Neural progenitor cell (in vitro differentiated cells): Measurements from ENCODE around the gene ISCA2. TPM values are rescaled to one million over a fixed set of nuclear protein-coding genes. Genes with fewer than 3 reads are reported as not detected.

Source experiments
- DNase-seq: peaks from one replicate; pipeline ENCODE4 v3.0.0-alpha.2; 2016; ENCODE audit warnings: low spot score
- H2AFZ ChIP-seq: fragments of 200-600 bp; sonication (generic); replicated peaks from 2 replicates; pipeline ENCODE4 v1.6.1; 2016; ENCODE audit warnings: antibody characterized with exemption
- H3F3A ChIP-seq: fragments of 200-600 bp; sonication (generic); 2 replicates; pipeline ENCODE4 v1.6.1; 2016; ENCODE audit warnings: antibody characterized with exemption, low read depth
- H3K27ac ChIP-seq: fragments of 200-600 bp; sonication (generic); 2 replicates; pipeline ENCODE4 v1.5.1; 2016; ENCODE audit warnings: mild to moderate bottlenecking
- H3K27me3 ChIP-seq: fragments of 200-600 bp; sonication (generic); 2 replicates; pipeline ENCODE4 v1.6.1; 2016; ENCODE audit warnings: mild to moderate bottlenecking, moderate library complexity
- H3K36me3 ChIP-seq: fragments of 200-600 bp; sonication (generic); 2 replicates; pipeline ENCODE4 v1.5.1; 2016
- H3K4me1 ChIP-seq: fragments of 200-600 bp; sonication (generic); 2 replicates; pipeline ENCODE4 v1.6.1; 2016; ENCODE audit warnings: mixed run types
- H3K4me2 ChIP-seq: fragments of 200-600 bp; sonication (generic); 2 replicates; pipeline ENCODE4 v1.6.1; 2016
- H3K4me3 ChIP-seq: fragments of 200-600 bp; sonication (generic); 2 replicates; pipeline ENCODE4 v1.5.1; 2016
- H3K79me2 ChIP-seq: fragments of 200-600 bp; sonication (generic); 2 replicates; pipeline ENCODE4 v1.6.1; 2016; ENCODE audit warnings: low read depth
- H3K9ac ChIP-seq: fragments of 200-600 bp; sonication (generic); 2 replicates; pipeline ENCODE4 v1.6.1; 2016
- H3K9me3 ChIP-seq: fragments of 200-600 bp; sonication (generic); 2 replicates; pipeline ENCODE4 v1.5.1; 2016; ENCODE audit warnings: low read depth
- H4K20me1 ChIP-seq: fragments of 200-600 bp; sonication (generic); 2 replicates; pipeline ENCODE4 v1.6.1; 2016; ENCODE audit warnings: low read depth
- H3K27ac Mint-ChIP-seq: 3 replicates; pipeline ENCODE4 v1.8.0; 2021; ENCODE audit warnings: mixed read lengths
- H3K27me3 Mint-ChIP-seq: 2 replicates; pipeline ENCODE4 v1.8.0; 2022; ENCODE audit warnings: low read depth, mild to moderate bottlenecking, inconsistent platforms, moderate library complexity, mixed read lengths; ENCODE audit not compliant: insufficient read depth
- H3K36me3 Mint-ChIP-seq: 3 replicates; pipeline ENCODE4 v1.8.0; 2021; ENCODE audit warnings: mixed read lengths
- H3K4me1 Mint-ChIP-seq: 3 replicates; pipeline ENCODE4 v1.8.0; 2021; ENCODE audit warnings: mixed read lengths
- H3K4me3 Mint-ChIP-seq: 3 replicates; pipeline ENCODE4 v1.8.0; 2021; ENCODE audit warnings: mild to moderate bottlenecking, moderate library complexity, mixed read lengths
- H3K9me3 Mint-ChIP-seq: 3 replicates; pipeline ENCODE4 v1.8.0; 2020; ENCODE audit warnings: mixed read lengths
- EZH2 ChIP-seq: fragments of 200-600 bp; sonication (generic); IDR thresholded peaks from 2 replicates; pipeline ENCODE4 v1.6.1; 2017; ENCODE audit warnings: antibody characterized with exemption, mild to moderate bottlenecking, moderate library complexity
- EZH2phosphoT487 ChIP-seq: fragments of 200-600 bp; sonication (generic); IDR thresholded peaks from 2 replicates; pipeline ENCODE4 v1.6.1; 2017; ENCODE audit warnings: antibody characterized with exemption
- total RNA-seq: library from RNA; depleted of rRNA; stranded (reverse); fragments of >200 nt; gene quantifications from 2 replicates; pipeline ENCODE4 v1.2.3, GENCODE V29; 2015; ENCODE audit warnings: low replicate concordance
- TF ChIP-seq, protein P1 (sequence below): fragments of 200-600 bp; sonication (generic); IDR thresholded peaks from 2 replicates; pipeline ENCODE4 v1.5.1; 2017; ENCODE audit warnings: antibody characterized with exemption, mild to moderate bottlenecking

Gene ISCA2
- total RNA-seq, 1 donor from 2014 or later = 45.5 TPM

DNA sequence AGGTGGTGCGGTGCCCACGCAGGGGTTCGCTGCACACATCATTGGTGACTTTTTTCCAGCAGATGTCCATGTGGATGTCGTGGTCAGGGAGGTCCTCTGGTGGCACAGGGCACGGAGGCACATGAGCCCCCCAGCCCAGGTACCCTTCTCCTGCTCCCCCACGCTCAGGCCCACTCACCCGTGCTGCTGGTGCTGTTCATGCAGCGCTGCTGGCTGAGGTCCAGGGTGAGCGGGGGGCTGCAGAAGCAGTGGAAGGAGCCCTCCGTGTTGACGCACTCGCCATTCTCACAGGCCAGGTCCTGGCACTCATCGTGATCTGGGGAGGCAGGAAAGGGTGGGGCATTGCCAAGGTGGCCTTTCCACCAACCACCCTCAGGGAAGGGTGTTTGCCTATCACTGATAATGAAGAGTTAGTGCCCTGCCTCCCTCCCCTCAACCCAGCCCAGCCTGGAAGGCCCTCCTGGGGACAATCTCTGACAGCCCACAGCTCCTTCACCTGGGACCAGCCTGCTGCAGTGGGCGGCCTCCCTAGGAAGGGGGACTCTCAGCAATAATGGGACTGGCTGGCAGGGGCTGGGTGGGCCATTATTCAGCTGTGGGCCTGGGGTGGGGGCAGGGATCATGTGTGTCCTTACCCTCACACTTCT lies 9.8 kb downstream of the ISCA2 start:
- H3K4me3 ChIP-seq = no peak overlapping the region
- Mint-ChIP-seq H3K27ac (no peak overlapping the region), H3K36me3 (no peaks in the 10 kb centered on the region), H3K9me3 (no peaks in the 10 kb centered on the region), H3K27me3 (peaks cover 5% of the 10 kb centered on the region), H3K4me1 (peaks cover 34% of the 10 kb centered on the region), H3K4me3 (no peak overlapping the region)
- no peak overlapping the region for H2AFZ ChIP-seq
- H3K4me1 ChIP-seq = peaks cover 25% of the 10 kb centered on the region
- H3K36me3 ChIP-seq = no peaks in the 10 kb centered on the region
- no peak overlapping the region for H3K27ac ChIP-seq
- H3K27me3 ChIP-seq = no peaks in the 10 kb centered on the region
- H3K9me3 ChIP-seq = no peaks in the 10 kb centered on the region
- TF ChIP-seq, protein P1, sequence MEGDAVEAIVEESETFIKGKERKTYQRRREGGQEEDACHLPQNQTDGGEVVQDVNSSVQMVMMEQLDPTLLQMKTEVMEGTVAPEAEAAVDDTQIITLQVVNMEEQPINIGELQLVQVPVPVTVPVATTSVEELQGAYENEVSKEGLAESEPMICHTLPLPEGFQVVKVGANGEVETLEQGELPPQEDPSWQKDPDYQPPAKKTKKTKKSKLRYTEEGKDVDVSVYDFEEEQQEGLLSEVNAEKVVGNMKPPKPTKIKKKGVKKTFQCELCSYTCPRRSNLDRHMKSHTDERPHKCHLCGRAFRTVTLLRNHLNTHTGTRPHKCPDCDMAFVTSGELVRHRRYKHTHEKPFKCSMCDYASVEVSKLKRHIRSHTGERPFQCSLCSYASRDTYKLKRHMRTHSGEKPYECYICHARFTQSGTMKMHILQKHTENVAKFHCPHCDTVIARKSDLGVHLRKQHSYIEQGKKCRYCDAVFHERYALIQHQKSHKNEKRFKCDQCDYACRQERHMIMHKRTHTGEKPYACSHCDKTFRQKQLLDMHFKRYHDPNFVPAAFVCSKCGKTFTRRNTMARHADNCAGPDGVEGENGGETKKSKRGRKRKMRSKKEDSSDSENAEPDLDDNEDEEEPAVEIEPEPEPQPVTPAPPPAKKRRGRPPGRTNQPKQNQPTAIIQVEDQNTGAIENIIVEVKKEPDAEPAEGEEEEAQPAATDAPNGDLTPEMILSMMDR = no peak
- TF ChIP-seq EZH2phosphoT487 = no peak
- TF ChIP-seq EZH2 = no peak
- no peaks in the 10 kb centered on the region for H3K79me2 ChIP-seq
- peaks cover 37% of the 10 kb centered on the region for H3F3A ChIP-seq
- no peak for DNase-seq
- H3K9ac ChIP-seq = no peak overlapping the region
- H4K20me1 ChIP-seq = peaks cover 6% of the 10 kb centered on the region
- no peak overlapping the region for H3K4me2 ChIP-seq

DNA sequence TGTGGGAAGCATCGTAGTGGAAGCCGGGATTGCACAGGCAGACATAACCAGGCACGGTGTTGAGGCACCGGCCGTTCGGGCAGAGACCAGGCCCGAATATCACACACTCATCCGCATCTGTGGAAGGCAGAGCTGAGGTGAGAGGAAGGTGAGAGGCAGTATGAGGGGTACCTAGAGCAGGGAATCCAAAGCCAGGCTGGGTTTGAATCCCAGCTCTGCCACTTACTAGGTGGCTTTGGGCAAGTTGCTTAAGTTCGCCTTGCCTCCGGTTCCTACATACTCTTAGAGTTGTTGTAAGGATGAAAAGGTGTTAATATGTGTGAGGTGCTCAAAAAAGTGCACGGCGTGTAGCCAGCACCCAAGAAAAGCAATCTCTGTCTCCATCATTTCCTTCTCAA lies 10.4 kb downstream of the ISCA2 start:
- Mint-ChIP-seq H3K4me1 (peaks cover 35% of the 10 kb centered on the region), H3K4me3 (no peak overlapping the region), H3K27ac (peak overlapping the region; percentile 74), H3K27me3 (peaks cover 5% of the 10 kb centered on the region), H3K9me3 (no peaks in the 10 kb centered on the region), H3K36me3 (no peaks in the 10 kb centered on the region)
- H3K9ac ChIP-seq = no peak overlapping the region
- H3K27ac ChIP-seq = no peak overlapping the region
- peaks cover 6% of the 10 kb centered on the region for H4K20me1 ChIP-seq
- H3K4me3 ChIP-seq = no peak overlapping the region
- no peak overlapping the region for H2AFZ ChIP-seq
- DNase-seq = no peak
- H3K4me1 ChIP-seq = peaks cover 28% of the 10 kb centered on the region
- H3K27me3 ChIP-seq = no peaks in the 10 kb centered on the region
- no peaks in the 10 kb centered on the region for H3K9me3 ChIP-seq
- H3K79me2 ChIP-seq = no peaks in the 10 kb centered on the region
- TF ChIP-seq EZH2phosphoT487 (no peak), EZH2 (no peak)
- TF ChIP-seq, protein P1 = no peak
- no peaks in the 10 kb centered on the region for H3K36me3 ChIP-seq
- no peak overlapping the region for H3K4me2 ChIP-seq
- H3F3A ChIP-seq = peaks cover 32% of the 10 kb centered on the region

DNA sequence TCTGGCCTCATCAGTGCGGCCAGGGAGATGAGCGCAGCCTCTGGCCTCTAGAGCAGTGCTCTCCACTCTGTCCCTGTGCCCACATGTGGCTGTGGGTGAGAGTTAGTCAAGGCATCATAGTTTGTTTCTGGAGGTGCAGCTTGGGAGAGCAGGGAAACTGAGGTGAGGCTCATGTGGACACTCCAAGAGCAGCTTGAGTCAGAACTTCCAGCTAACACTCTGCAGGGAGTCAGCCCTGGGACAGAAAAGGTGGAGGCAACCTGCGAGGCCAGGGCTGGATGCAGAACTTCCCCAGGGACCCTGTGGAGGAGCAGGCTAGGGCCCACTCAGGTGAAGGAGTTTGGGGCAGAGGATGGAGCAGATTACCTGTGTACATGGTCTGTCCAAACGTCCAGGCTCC lies 10.8 kb downstream of the ISCA2 start:
- H3K4me1 Mint-ChIP-seq = peaks cover 36% of the 10 kb centered on the region
- Histone ChIP-seq H3K36me3 (no peaks in the 10 kb centered on the region), H4K20me1 (peaks cover 6% of the 10 kb centered on the region), H3K9me3 (no peaks in the 10 kb centered on the region), H2AFZ (no peak overlapping the region), H3K79me2 (no peaks in the 10 kb centered on the region), H3K4me2 (no peak overlapping the region), H3K4me3 (no peak overlapping the region), H3K4me1 (peaks cover 28% of the 10 kb centered on the region), H3F3A (peaks cover 27% of the 10 kb centered on the region), H3K27ac (no peak overlapping the region), H3K27me3 (no peaks in the 10 kb centered on the region), H3K9ac (no peak overlapping the region)
- no peak overlapping the region for H3K4me3 Mint-ChIP-seq
- no peak for DNase-seq
- peaks cover 5% of the 10 kb centered on the region for H3K27me3 Mint-ChIP-seq
- H3K36me3 Mint-ChIP-seq = no peaks in the 10 kb centered on the region
- peak overlapping the region; percentile 74 for H3K27ac Mint-ChIP-seq
- no peak for TF ChIP-seq EZH2
- H3K9me3 Mint-ChIP-seq = no peaks in the 10 kb centered on the region
